ENCODE results near the gene TNRC6A. TPM values are rescaled to one million over a fixed set of nuclear protein-coding genes. Genes with fewer than 3 reads are reported as not detected.

TNRC6A gene
- total and polyA plus RNA-seq, 2 of the 13 experiments (the other 11 are each of a cell fraction or from before 2014, with no cell fraction given), result 30.9 to 43.6 TPM

- TF ChIP-seq, protein P1, sequence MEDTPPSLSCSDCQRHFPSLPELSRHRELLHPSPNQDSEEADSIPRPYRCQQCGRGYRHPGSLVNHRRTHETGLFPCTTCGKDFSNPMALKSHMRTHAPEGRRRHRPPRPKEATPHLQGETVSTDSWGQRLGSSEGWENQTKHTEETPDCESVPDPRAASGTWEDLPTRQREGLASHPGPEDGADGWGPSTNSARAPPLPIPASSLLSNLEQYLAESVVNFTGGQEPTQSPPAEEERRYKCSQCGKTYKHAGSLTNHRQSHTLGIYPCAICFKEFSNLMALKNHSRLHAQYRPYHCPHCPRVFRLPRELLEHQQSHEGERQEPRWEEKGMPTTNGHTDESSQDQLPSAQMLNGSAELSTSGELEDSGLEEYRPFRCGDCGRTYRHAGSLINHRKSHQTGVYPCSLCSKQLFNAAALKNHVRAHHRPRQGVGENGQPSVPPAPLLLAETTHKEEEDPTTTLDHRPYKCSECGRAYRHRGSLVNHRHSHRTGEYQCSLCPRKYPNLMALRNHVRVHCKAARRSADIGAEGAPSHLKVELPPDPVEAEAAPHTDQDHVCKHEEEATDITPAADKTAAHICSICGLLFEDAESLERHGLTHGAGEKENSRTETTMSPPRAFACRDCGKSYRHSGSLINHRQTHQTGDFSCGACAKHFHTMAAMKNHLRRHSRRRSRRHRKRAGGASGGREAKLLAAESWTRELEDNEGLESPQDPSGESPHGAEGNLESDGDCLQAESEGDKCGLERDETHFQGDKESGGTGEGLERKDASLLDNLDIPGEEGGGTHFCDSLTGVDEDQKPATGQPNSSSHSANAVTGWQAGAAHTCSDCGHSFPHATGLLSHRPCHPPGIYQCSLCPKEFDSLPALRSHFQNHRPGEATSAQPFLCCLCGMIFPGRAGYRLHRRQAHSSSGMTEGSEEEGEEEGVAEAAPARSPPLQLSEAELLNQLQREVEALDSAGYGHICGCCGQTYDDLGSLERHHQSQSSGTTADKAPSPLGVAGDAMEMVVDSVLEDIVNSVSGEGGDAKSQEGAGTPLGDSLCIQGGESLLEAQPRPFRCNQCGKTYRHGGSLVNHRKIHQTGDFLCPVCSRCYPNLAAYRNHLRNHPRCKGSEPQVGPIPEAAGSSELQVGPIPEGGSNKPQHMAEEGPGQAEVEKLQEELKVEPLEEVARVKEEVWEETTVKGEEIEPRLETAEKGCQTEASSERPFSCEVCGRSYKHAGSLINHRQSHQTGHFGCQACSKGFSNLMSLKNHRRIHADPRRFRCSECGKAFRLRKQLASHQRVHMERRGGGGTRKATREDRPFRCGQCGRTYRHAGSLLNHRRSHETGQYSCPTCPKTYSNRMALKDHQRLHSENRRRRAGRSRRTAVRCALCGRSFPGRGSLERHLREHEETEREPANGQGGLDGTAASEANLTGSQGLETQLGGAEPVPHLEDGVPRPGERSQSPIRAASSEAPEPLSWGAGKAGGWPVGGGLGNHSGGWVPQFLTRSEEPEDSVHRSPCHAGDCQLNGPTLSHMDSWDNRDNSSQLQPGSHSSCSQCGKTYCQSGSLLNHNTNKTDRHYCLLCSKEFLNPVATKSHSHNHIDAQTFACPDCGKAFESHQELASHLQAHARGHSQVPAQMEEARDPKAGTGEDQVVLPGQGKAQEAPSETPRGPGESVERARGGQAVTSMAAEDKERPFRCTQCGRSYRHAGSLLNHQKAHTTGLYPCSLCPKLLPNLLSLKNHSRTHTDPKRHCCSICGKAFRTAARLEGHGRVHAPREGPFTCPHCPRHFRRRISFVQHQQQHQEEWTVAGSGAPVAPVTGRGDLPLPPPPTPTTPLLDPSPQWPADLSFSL (CRISPR knock-in tag; IDR thresholded peaks at IDR 0.05), result no peak
- TF ChIP-seq MXD1 (CRISPR knock-in tag; IDR thresholded peaks at IDR 0.05), result peak; percentile 88
- TF ChIP-seq NCOA2 (CRISPR knock-in tag; IDR thresholded peaks at IDR 0.05), result peak; percentile 78
- no peak; the same call in 1 of the 2 replicates for TF ChIP-seq ZNF790 (CRISPR knock-in tag; IDR thresholded peaks at IDR 0.05; ENCODE audit: borderline replicate concordance)
- TF ChIP-seq PITX1 (CRISPR knock-in tag; IDR thresholded peaks at IDR 0.05), result peak; percentile 78
- peak; percentile 90; the same call in 1 of the 2 replicates for TF ChIP-seq ZNF782 (CRISPR knock-in tag; IDR thresholded peaks at IDR 0.05; ENCODE audit: borderline replicate concordance)
- TF ChIP-seq ZNF891 (CRISPR knock-in tag; IDR thresholded peaks at IDR 0.05), result peak; percentile 84; the same call in 1 of the 2 replicates
- TF ChIP-seq TCF7L2 (IDR thresholded peaks at IDR 0.05; ENCODE audit: low read depth, low read length), result no peak
- no peak for TF ChIP-seq SMAD1 (CRISPR knock-in tag; IDR thresholded peaks at IDR 0.05; ENCODE audit: borderline replicate concordance, low read depth)
- peak; percentile 96 for TF ChIP-seq ZNF878 (CRISPR knock-in tag; IDR thresholded peaks at IDR 0.05)
- TF ChIP-seq ETS1 (CRISPR knock-in tag; IDR thresholded peaks at IDR 0.05), result peak; percentile 88; the same call in 1 of the 2 replicates
- TF ChIP-seq GTF3A (CRISPR knock-in tag; conservative IDR thresholded peaks at IDR 0.05), result no peak
- TF ChIP-seq PRPF4 (IDR thresholded peaks at IDR 0.05; ENCODE audit: low read depth, low read length, poor library complexity, severe bottlenecking), result no peak
- no peak for TF ChIP-seq ZFY (CRISPR knock-in tag; IDR thresholded peaks at IDR 0.05)
- TF ChIP-seq CTCF (CRISPR knock-in tag; IDR thresholded peaks at IDR 0.05), result no peak
- TF ChIP-seq RCOR2 (CRISPR knock-in tag; IDR thresholded peaks at IDR 0.05), result no peak; the same call in 1 of the 2 replicates
- 0 out of 2 replicates have a peak, but pooled peaks have one; percentile 63 for TF ChIP-seq ZNF709 (CRISPR knock-in tag; IDR thresholded peaks at IDR 0.05)
Observed at GRCh38 chr16:24858219-24859041, 129.0 kb downstream of the TNRC6A start (continued).
